KG1 (cell line): ENCODE data around the gene LTBR.
"Not testable (repeated sequence)": the region's sequence is repeated elsewhere in the genome, so short reads cannot be mapped to it uniquely, and the experiment has no call there.

ENCODE experiments used
- DNase-seq: peaks from one replicate; lab custom pipeline; 2025; lab: John Stamatoyannopoulos, UW

LTBR gene

GRCh38 chr12:6425590-6426531 lies 41.9 kb downstream of the LTBR start:
- no peak for DNase-seq

DNA sequence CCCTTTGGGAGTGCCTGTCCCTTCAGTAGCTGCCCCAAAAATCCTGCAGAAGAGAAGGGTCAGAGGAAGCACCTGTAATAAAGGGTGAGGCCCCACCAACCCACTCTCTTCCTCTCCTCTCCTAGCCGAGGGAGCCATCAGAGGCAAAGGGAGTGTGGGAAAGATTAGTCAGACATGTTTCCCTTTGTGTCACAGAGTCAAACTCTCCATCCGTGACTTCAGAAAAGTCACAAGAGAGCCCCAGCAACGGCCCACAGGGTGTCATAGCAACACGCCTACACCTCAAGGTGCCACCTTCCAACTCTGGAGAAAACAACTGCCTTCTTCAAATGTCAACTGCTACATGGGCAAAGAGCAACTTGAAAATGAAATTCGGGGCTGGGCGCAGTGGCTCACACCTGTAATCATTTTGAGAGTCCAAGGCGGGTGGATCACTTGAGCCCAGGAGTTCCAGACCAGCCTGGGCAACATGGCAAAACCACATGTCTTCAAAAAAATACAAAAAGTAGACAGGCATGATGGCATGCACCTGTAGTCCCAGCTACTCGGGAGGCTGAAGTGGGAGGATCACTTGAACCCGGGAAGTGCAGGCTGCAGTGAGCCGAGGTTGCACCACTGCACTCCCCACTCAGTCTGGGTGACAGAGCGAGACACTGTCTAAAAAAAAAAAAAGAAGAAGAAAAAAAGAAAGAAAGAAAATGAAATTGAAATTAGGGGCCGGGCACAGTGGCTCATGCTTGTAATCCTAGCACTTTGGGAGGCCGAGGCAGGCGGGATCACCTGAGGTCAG lies 43.1 kb downstream of the LTBR start:
- no peak for DNase-seq

DNA sequence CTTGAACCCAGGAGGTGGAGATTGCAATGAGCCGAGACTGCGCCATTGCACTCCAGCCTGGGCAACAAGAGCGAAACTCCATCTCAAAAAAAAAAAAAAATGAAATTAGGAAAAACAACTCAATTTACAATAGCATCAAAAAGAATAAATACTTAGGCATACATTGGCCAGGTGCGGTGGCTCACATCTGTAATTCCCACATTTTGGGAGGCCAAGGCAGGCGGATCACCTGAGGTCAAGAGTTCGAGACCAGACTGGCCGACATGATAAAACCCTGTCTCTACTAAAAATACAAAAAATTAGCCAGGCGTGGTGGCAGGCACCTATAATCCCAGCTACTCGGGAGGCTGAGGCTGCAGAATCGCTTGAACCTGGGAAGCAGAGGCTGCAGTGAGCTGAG lies 43.8 kb downstream of the LTBR start:
- DNase-seq, result not testable (repeated sequence)

GRCh38 chr12:6428326-6428725 lies 44.4 kb downstream of the LTBR start:
- DNase-seq, result no peak

DNA sequence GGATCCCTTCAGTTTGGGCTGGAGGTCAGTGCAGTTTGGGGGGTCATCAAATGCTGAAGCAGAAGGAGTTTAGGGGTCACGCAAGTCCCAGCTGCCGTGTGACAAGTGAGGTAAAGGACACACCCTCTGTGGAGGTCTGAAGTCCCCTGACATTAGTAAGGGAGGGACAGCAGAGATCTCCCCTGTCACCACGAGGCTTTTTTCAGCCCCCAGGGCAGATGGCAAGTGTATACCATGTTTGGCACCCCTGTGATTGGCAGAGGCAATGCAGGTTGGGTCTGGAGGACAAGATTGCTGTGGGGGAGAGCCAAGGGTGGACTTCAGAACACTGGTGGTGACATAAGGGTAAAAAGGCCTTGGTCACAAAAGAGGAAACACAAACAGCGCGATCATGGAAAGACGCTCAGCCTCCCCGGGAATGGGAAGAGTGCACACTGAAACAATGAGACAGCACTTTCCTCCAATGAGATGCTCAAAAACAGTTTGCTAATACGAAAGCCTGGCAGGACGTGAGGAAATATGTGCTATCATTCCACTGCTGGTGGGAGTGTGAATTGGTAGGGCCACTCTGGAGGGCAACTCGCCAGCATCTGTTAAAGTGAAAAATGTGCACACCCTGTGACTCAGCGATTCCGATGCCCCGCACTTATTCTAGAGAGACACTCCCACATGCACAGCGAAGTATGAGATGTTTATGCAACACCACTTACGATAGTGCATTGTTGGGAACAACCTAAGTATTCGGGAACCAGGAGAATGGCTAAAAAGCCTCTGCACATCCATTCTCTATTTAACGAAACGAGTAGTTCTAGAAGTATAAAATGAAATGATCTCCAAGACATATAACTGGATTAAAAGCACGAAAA lies 46.4 kb downstream of the LTBR start:
- DNase-seq, result no peak

DNA sequence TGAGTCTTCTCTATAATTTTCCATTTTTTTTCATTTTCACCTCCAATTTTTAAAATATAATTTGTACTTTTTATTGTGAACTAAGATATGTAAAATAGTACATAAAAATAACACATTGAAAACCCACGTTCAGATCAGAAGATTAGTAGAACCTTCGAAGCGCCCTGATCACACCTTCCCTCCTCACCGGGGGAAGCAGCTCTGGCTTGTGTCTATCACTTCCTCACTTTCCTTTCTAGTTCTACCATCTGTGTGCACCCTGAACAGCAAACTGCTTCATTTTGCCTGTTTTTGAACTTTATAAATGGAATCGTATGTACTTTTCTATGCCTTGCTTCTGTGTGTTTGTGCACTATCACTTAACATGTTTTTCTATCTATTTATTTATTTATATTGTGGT lies 49.0 kb downstream of the LTBR start:
- DNase-seq, result no peak

DNA sequence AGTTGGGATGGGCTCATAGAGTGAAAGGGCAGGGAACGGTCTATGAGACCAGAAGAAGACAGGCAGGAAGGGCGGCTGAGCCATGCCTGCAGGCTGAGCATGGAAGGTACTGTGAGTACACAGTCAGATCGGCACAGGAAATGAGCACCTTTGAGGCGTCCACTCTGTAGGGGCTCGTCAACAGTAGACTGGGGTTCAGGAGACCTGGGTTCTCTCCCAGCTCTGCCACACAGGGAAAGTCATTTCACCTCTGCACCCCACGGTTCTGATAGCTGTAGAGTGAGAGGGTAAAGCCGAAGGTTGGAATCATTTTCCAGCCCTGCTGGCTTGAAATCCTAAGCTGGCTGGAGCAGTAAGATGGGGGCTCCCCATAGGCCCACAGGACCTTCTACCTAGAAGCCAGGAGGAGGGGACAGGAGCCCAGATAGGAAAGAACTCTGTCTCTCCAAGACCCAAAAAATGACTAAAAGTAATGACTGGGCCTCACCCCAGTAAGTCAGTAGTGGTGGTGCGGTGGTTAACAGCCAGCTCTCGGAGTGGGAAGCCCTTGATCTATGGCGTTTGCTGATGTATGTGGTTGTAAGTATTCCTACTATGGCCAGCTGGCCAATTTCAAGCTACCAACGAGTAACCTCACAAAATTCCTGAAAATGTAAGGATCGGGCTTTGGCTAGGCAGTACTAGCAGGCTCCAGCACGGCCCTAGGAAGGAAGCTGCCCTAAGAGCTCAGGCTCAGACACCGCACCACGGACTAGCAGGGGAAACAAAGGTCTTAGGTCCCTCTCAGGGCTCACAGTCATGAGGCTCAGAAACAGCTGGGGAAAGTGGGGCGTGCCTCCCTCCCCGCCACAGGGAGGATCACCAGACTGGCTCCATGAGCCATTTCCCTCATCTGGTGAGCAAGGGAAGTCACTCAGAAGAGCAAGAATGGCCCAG lies 50.5 kb downstream of the LTBR start:
- no peak for DNase-seq

GRCh38 chr12:6435961-6436715 lies 52.2 kb downstream of the LTBR start:
- no peak for DNase-seq

GRCh38 chr12:6437586-6437985 lies 53.6 kb downstream of the LTBR start:
- no peak for DNase-seq

DNA sequence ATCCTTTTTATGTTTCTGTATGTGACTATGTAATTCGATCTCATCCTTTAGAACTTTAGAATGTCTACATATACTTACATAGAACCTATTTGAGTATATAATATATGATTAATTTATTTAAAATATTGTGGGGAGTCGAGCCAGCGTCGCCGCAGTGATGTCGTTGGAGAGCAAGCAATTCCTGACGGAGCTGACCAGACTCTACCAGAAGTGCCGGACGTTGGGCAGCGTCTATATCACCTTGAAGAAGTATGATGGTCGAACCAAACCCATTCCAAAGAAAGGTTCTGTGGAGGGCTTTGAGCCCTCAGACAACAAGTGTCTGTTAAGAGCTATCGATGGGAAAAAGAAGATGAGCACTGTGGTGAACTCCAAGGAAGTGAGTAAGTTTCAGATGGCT lies 54.4 kb downstream of the LTBR start:
- no peak for DNase-seq

GRCh38 chr12:6440391-6440790 lies 56.4 kb downstream of the LTBR start:
- no peak for DNase-seq
